ENCODE data around the gene NCOA7. TPM values are rescaled to one million over a fixed set of nuclear protein-coding genes. Genes with fewer than 3 reads are reported as not detected.

The NCOA7 gene
- total RNA-seq, 1 experiment from 2014 or later = 13.8 TPM

GRCh38 chr6:125955973-125956372 lies 165.2 kb downstream of the NCOA7 start:
- BruUV-seq (replicated peaks) = TSS peak; percentile 99
- intact Hi-C loops (cut with micrococcal nuclease) = loop anchor here (2.0 kb wide), 1 partner anchor 165 kb away; the partner anchor contains the start of gene NCOA7

GRCh38 chr6:125956506-125957390 lies 166.0 kb downstream of the NCOA7 start, which contains the start of gene HINT3:
Gene HINT3 (plus strand): TSS chr6:125956770. CDS start chr6:125956978, 208 bp downstream.
- Histone ChIP-seq H3K9me2 (ENCODE audit: insufficient read depth) (no peaks in the 10 kb centered on the region), H2AFZ (ENCODE audit: low read depth, low read length, poor library complexity, severe bottlenecking) (peak within 1 kb of the TSS; percentile 66), H3K9ac (ENCODE audit: low read length) (peak within 1 kb of the TSS; percentile 74), H3K79me2 (ENCODE audit: insufficient read depth, low read length) (peaks cover 4% of the 10 kb centered on the region), H3K27me3 (ENCODE audit: insufficient read depth, low read length) (no peaks in the 10 kb centered on the region), H3K4me1 (ENCODE audit: control insufficient read depth in 1 of 2, insufficient read depth in 2 of 2, low read length in 2 of 2) (peaks cover 10 to 17% of the 10 kb centered on the region in 2 experiments; a peak in 3 of 4 replicates), H3K9me3 (ENCODE audit: control insufficient read depth in 1 of 2, insufficient read depth in 1 of 2, low read depth in 1 of 2, low read length in 2 of 2) (no peaks in the 10 kb centered on the region), H3K4me2 (ENCODE audit: low read length) (peak within 1 kb of the TSS; percentile 89), H4K20me1 (ENCODE audit: insufficient read depth) (no peaks in the 10 kb centered on the region), H3K27ac (ENCODE audit: low read depth, low read length) (peak within 1 kb of the TSS; percentile 65), H3K36me3 (ENCODE audit: control insufficient read depth in 1 of 2, insufficient read depth in 2 of 2, low read length in 2 of 2) (no peaks in the 10 kb centered on the region), H3K4me3 (replicated peaks in 1 of 2; ENCODE audit: low read depth in 1 of 2, low read length in 2 of 2) (peak within 1 kb of the TSS; percentile 69 to 73)
- ATAC-seq (peak; percentile 90), DNase-seq (ENCODE audit: low read depth, low spot score) (peak; percentile 98)
- ChIA-PET RAD21 (ENCODE audit: low non-redundant PET in 1 of 2, low total read pairs in 2 of 2, uncharacterized antibody in 2 of 2, unreplicated experiment in 2 of 2) (interaction anchor here (1.2 to 1.6 kb wide), 2 partner anchors 165 to 166 kb away, joined by 5 to 7 read pairs; partner anchors contain the start of gene NCOA7 (in 2 of the 2)), POLR2A (interaction anchor here (0.7 to 1.0 kb wide), 2 partner anchors 9 to 166 kb away, joined by 3 to 8 read pairs; partner anchors contain the start of gene NCOA7), CTCF (interaction anchor here (0.6 to 2.6 kb wide), 33 partner anchors 9 to 804 kb away, joined by 3 to 24 read pairs (median 4); partner anchors contain the start of genes NCOA7 and TRMT11)
- intact Hi-C loops (cut with micrococcal nuclease) = loop anchor here (2.0 kb wide), 1 partner anchor 166 kb away; the partner anchor contains the start of gene NCOA7
- no TSS peak for BruUV-seq (replicated peaks)
- TF ChIP-seq CBX3 (IDR thresholded peaks at IDR 0.05; ENCODE audit: low read depth) (peak; percentile 99), YY1 (IDR thresholded peaks at IDR 0.05; ENCODE audit: extremely low read depth, insufficient replicate concordance, low read depth, low read length) (peak; percentile 85), MAX (IDR thresholded peaks at IDR 0.05) (peak; percentile 84), FOSL1 (IDR thresholded peaks at IDR 0.05; ENCODE audit: low read depth) (no peak), SRF (IDR thresholded peaks at IDR 0.05; ENCODE audit: low read depth) (peak; percentile 92), POLR2AphosphoS5 (IDR thresholded peaks at IDR 0.05; ENCODE audit: low read depth, low read length) (peak; percentile 78), ZNF274 (IDR thresholded peaks at IDR 0.05; ENCODE audit: low read depth, low read length) (no peak), SP1 (IDR thresholded peaks at IDR 0.05; ENCODE audit: low read depth) (peak; percentile 69), ZBTB33 (IDR thresholded peaks at IDR 0.05; ENCODE audit: extremely low read depth, insufficient replicate concordance, low read length) (no peak), SIN3A (IDR thresholded peaks at IDR 0.05; ENCODE audit: low read depth) (peak; percentile 62; the same call in 1 of the 2 replicates)

More at GRCh38 chr6:125955973-125956372, 165.2 kb downstream of the NCOA7 start:
- Histone ChIP-seq H3K36me3 (ENCODE audit: control insufficient read depth in 1 of 2, insufficient read depth in 2 of 2, low read length in 2 of 2) (no peaks in the 10 kb centered on the region), H3K4me2 (ENCODE audit: low read length) (peak overlapping the region; percentile 89), H3K27me3 (ENCODE audit: insufficient read depth, low read length) (no peaks in the 10 kb centered on the region), H2AFZ (ENCODE audit: low read depth, low read length, poor library complexity, severe bottlenecking) (no peak overlapping the region), H3K9ac (ENCODE audit: low read length) (0 out of 2 replicates have a peak overlapping the region, but pooled peaks have one; percentile 13), H3K27ac (ENCODE audit: low read depth, low read length) (no peak overlapping the region), H3K4me1 (ENCODE audit: control insufficient read depth in 1 of 2, insufficient read depth in 2 of 2, low read length in 2 of 2) (peaks cover 10 to 17% of the 10 kb centered on the region in 2 experiments; a peak in 3 of 4 replicates), H3K9me3 (ENCODE audit: control insufficient read depth in 1 of 2, insufficient read depth in 1 of 2, low read depth in 1 of 2, low read length in 2 of 2) (no peaks in the 10 kb centered on the region), H4K20me1 (ENCODE audit: insufficient read depth) (no peaks in the 10 kb centered on the region), H3K9me2 (ENCODE audit: insufficient read depth) (no peaks in the 10 kb centered on the region), H3K4me3 (replicated peaks in 1 of 2; ENCODE audit: low read depth in 1 of 2, low read length in 2 of 2) (peak overlapping the region; percentile 69 to 73), H3K79me2 (ENCODE audit: insufficient read depth, low read length) (peaks cover 4% of the 10 kb centered on the region)
- ChIA-PET RAD21 (ENCODE audit: low non-redundant PET in 1 of 2, low total read pairs in 2 of 2, uncharacterized antibody in 2 of 2, unreplicated experiment in 2 of 2) (interaction anchor here (1.2 to 1.6 kb wide), 2 partner anchors 164 to 165 kb away, joined by 5 to 7 read pairs; partner anchors contain the start of gene NCOA7 (in 2 of the 2)), POLR2A (interaction anchor here (1.0 kb wide), 1 partner anchor 166 kb away, joined by 8 read pairs; the partner anchor contains the start of gene NCOA7), CTCF (interaction anchor here (0.6 to 2.6 kb wide), 31 partner anchors 8 to 803 kb away, joined by 3 to 24 read pairs (median 4); partner anchors contain the start of genes NCOA7 and TRMT11)
- no peak for ATAC-seq
- no peak for DNase-seq (ENCODE audit: low read depth, low spot score)
- TF ChIP-seq POLR2A (IDR thresholded peaks at IDR 0.05; ENCODE audit: borderline replicate concordance, extremely low read depth, insufficient read depth, insufficient read length) = peak; percentile 4
- no peak for TF ChIP-seq CBX3 (IDR thresholded peaks at IDR 0.05; ENCODE audit: low read depth)
